GM19035 (cell line): Measurements from ENCODE around the gene SLC38A1.
"Not testable (repeated sequence)": the region's sequence is repeated elsewhere in the genome, so short reads cannot be mapped to it uniquely, and the experiment has no call there.

ENCODE experiments used
- ATAC-seq: cut with Tn5 transposase; IDR thresholded peaks from one replicate; pipeline ENCODE4 v1.9.1; 2021; ENCODE audit not compliant: unreplicated experiment

Gene SLC38A1

DNA sequence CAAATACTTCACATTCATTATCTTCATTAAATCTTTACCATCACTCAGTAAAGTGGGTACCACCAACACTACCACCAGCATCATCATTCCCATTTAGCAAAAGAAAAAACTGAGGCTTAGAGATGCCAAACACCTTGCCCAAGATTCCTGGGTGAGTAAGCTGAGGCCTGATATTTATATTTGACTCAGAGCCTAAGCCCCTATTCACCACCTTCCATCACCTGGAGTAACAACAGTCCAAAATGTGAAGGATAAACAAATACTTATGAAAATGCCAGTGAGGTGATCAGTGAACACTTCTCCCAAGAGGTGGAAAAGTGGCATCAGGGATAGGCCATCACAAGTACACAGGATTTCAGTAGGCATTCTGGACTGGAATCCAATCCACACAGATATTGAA lies 3.7 kb downstream of the SLC38A1 start:
- no peak for ATAC-seq

GRCh38 chr12:46264057-46264456 lies 4.8 kb downstream of the SLC38A1 start:
- no peak for ATAC-seq

DNA sequence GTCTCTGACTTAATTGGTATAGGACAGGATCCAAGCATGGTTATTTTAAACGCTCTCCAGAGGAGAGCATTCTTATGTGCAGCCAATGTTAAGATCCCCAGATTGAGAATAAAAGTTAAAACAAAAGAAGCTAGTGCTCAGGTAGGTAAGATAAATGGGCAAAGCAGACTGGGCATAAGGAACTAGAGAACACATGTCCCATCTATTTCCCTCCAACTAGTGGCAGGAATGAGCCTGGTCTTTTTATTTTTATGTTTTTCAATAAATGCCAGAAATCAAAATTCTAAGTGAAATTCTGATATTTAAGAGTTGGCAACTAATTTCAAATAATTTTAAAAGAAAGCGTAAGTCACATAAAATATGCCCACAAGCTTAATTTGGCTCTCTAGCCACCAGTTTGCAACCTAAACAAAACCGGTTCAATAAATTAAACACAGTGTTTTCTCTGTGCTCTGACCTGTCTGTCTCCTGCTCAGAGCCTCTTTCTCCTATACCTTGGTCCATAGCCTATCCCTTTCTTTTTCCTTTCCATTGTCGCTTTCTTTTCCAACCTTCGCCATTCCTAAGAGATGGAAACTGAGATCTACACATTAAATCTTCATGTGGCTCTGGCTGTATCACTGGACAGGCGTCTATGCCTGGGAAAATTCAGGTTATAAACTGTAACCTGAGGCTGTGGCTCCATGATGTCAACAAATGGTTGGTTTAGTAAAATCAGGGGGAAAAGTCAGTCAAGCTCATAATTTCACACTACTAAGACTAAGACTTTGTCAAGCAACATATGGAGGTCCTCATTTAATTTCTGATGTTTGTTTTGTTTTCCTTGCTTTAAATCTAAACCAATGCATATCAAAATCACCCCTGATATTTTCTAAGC lies 5.5 kb downstream of the SLC38A1 start:
- no peak for ATAC-seq

GRCh38 chr12:46261646-46262045 lies 7.2 kb downstream of the SLC38A1 start:
- no peak for ATAC-seq

- ATAC-seq = no peak
Measured at GRCh38 chr12:46260913-46261476, 7.8 kb downstream of the SLC38A1 start.

DNA sequence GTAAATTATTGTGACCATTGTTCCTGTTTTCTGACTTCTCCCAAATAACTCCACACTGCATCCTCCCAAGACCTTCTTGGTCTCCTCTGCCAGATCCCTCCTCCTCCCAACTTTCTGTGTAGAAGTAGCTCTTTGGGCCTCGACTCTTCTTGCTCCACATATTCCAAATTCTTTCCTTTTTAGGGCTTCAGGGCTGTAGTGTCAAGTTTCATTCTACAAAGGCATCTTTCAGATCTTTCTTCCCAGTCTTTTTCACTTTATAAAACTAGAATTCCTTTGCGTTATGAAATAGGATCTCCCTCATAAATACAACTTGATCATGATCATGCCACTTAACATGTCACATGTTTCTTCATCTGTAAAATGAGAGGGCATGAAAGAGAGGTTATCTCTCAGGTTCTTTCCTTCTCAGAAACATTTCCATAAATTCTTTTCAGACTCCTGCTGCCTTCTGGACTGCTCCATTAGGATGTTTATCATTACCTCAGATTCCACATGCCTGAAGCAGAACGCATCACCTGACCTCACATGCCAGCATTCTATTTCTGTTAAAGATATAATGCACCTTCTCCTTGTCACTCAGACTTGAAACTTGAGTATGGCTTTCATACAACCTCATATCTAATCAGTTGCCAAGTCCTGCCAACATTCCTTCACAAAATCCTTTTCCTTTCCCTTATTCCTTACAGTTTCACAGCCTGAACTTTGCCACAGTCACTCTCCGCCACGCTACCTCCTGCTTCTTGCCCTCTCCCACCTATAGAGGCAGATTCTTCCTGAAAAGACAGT lies 8.5 kb downstream of the SLC38A1 start:
- ATAC-seq = no peak

GRCh38 chr12:46259713-46260112 lies 9.1 kb downstream of the SLC38A1 start:
- no peak for ATAC-seq

GRCh38 chr12:46259071-46259470 lies 9.8 kb downstream of the SLC38A1 start:
- no peak for ATAC-seq

DNA sequence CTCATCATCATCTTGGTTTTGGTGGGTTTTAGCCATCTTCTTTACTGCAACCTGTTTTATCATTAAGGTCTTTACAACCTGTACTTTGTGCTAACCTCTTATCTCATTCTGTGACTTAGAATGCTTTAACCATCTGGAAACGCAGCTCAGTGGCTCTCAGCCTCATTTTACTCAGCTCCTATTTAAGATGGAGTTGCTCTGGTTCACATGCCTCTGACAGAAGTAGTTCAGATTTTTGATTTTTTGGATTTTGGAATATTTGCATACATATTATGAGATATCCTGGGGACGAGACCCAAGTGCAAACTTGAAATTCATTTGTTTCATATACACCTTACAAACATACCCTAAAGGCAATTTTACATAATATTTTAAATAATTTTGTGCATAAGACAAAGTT lies 10.7 kb downstream of the SLC38A1 start:
- ATAC-seq = no peak

GRCh38 chr12:46256942-46257341 lies 11.9 kb downstream of the SLC38A1 start:
- ATAC-seq = no peak

- ATAC-seq = no peak
Measured at GRCh38 chr12:46253544-46254162, 15.2 kb downstream of the SLC38A1 start.

DNA sequence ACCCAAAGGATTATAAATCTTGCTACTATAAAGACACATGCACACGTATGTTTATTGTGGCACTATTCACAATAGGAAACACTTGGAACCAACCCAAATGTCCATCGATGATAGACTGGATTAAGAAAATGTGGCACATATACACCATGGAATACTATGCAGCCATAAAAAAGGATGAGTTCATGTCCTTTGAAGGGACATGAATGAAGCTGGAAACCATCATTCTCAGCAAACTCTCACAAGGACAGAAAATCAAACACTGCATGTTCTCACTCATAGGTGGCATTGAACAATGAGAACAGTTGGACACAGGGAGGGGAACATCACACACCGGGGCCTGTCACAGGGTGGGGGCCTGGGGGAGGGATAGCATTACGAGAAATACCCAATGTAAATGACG lies 16.8 kb downstream of the SLC38A1 start:
- ATAC-seq = not testable (repeated sequence)

GRCh38 chr12:46249960-46250359 lies 18.9 kb downstream of the SLC38A1 start:
- not testable (repeated sequence) for ATAC-seq

GRCh38 chr12:46246021-46246700 lies 22.7 kb downstream of the SLC38A1 start:
- no peak for ATAC-seq

DNA sequence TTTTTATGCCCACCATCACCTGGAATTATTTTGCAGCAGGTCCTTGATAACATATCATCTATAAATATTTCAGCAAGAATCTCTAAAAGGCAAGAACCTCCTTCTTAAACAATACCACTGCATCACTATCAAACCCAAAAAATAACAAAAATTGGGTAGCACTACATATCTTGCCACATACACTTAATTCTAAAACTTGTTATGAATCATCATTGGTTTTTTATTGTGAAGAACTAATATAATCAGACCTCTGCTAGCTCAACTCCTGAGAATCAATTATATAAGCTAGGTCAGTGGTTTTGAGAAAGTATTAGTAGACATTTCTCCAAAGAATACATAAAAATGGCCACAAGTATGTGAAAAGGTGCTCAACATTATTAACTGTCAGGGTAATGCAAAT lies 23.8 kb downstream of the SLC38A1 start:
- ATAC-seq = no peak

- ATAC-seq = no peak
Measured at GRCh38 chr12:46244273-46244915, 24.4 kb downstream of the SLC38A1 start.

GRCh38 chr12:46242569-46242968 lies 26.3 kb downstream of the SLC38A1 start:
- ATAC-seq = no peak

DNA sequence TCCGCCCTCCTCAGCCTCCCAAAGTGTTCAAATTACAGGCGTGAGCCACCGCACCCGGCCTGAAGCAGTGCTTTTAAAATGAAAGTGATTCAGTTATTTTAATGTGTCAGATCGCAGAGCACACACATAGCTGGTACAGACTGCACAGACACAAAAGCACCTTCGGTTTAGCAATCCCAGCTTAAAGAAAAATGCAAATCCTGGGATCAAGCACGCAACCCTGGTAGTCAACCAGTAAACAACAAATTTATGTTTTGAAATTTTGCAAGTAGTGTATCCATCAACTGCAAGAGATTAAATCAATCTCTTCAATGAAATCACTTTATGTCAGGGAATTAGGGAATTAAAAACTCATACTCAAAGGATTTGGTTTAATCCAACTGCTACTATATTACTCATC lies 28.4 kb downstream of the SLC38A1 start:
- ATAC-seq = no peak

GRCh38 chr12:46238821-46239220 lies 30.0 kb downstream of the SLC38A1 start:
- ATAC-seq = no peak

DNA sequence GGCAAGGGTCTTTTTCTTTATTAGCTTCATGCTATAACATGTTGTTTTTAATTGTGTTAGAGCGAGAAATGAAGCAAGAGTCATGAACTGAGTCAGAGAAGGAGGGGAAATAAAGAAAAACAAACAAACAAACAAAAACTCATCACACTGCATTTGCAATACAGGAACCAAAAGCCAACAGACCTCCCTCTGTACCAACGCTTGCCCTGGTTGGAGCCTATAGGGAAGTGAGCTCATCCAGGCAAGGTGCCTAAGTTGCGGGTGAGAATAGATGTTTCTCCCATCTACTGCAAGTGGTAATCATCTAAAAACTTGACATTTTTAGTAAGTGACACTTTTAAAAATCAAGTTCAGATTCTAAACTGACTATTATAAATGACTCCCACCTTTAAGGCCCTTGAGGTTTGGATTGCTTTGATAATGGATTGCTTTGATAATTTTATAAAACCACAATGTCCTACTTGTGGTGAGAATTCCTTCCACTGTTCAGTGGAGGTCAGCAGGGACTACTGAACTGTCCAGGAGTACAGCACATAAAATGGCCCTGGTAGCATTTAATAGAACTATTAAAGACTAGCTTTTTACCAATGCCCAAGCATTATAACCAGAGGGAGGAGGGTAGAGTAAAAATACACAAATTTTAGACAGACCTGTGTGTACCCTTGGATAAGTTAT lies 31.3 kb downstream of the SLC38A1 start:
- no peak for ATAC-seq
